ENCODE data around the gene COBL.

- TF ChIP-seq CTCF (conservative IDR thresholded peaks at IDR 0.05) (no peak), EZH2 (IDR thresholded peaks at IDR 0.05; ENCODE audit: low read depth) (no peak)
Observed at GRCh38 chr7:51234609-51235308, 81.8 kb downstream of the COBL start.
